Measurements from ENCODE around the gene GSG1L2.

- no peak for TF ChIP-seq CTCF (IDR thresholded peaks at IDR 0.05; ENCODE audit: low read length)
- no peak for TF ChIP-seq EZH2 (IDR thresholded peaks at IDR 0.05; ENCODE audit: borderline replicate concordance, low read length)
These were observed 28.3 kb upstream of the GSG1L2 start for GRCh38 chr17:9850151-9850550.
